ENCODE results near the gene ZNF431.

DNA sequence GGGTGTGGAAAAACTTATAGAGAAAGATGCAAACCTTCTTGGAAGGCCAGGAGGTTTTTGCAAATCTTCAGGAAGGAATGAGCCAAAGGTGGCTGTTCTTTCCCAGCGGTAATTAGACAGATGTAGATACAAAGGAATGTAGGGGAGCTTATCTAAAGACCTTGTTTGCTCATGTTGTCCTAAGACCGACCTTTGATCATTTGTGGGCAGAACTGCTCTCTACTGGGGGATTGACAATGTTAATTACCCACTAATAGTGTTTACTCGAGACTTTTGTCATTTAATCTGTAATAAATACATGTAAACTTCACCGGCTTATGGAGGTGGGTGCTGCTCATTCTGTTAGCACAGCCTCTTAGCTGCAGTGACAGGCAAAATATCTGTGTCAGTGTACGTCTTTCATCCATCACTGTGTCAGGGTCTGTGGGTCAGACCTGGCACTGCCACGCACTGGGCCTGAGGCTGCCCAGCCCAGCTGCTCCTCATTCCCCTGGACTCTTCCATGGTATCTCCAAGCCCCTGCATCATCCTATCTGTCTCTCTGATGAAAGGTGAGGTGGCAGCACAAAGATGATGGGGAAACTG lies 68.3 kb downstream of the ZNF431 start:
- no peak for TF ChIP-seq POLR2A (IDR thresholded peaks at IDR 0.05; ENCODE audit: low read length)
- TF ChIP-seq GATA1 (IDR thresholded peaks at IDR 0.05; ENCODE audit: low read depth, low read length): no peak

Data from erythroblast (primary cell).